ENCODE measurements around the gene TMEM178B. TPM values are rescaled to one million over a fixed set of nuclear protein-coding genes. Genes with fewer than 3 reads are reported as not detected.

TMEM178B gene
- total and polyA plus RNA-seq, 8 donors: 0.42 to 3.0 (median 2.1) TPM

- FAIRE-seq: no peak
- 55 to 56% methylated on average over 3 of the region's 3 CpGs for WGBS, 2 donors
Measured at GRCh38 chr7:141408440-141408839, 334.6 kb downstream of the TMEM178B start.

DNA sequence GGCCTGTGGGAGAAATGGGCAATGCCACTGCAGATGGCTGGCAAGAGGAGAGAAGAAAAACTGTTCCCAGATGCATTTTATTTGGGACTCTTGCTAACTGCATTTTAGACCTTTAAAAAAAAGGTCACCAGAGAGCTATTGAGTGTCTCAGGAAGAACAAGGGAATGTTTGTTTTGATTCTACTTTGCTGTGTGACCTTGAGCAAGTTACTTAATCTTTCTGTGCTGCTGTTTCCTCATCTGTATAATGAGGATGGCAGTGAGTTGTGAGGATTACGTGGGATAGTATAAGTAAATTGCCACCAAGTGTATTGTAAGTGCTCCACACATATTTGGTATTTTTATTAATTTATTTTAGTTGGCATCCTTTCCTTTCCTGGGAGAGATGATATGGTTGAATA lies 335.4 kb downstream of the TMEM178B start:
- intact Hi-C loops (cut with DNase I): no loop called here
- H3K9me3 ChIP-seq: no peaks in the 10 kb centered on the region
- no peaks in the 10 kb centered on the region for H3K4me1 ChIP-seq
- H3K27me3 ChIP-seq: no peaks in the 10 kb centered on the region
- H3K27ac ChIP-seq: no peak overlapping the region
- WGBS, 2 donors: 63 to 67% methylated on average over 1 of the region's 1 CpG
- no peak for TF ChIP-seq CTCF (IDR thresholded peaks at IDR 0.05)
- DNase-seq (no peak), ATAC-seq (no peak), FAIRE-seq (no peak)
- no peaks in the 10 kb centered on the region for H3K36me3 ChIP-seq
- no peak overlapping the region for H3K4me3 ChIP-seq

More at GRCh38 chr7:141408440-141408839, 334.6 kb downstream of the TMEM178B start:
- Histone ChIP-seq H3K27me3 (no peaks in the 10 kb centered on the region), H3K9me3 (no peaks in the 10 kb centered on the region), H3K4me1 (no peaks in the 10 kb centered on the region), H3K36me3 (no peaks in the 10 kb centered on the region), H3K27ac (no peak overlapping the region), H3K4me3 (no peak overlapping the region)
- intact Hi-C loops (cut with DNase I): no loop called here
- DNase-seq: no peak
- no peak for TF ChIP-seq CTCF (IDR thresholded peaks at IDR 0.05)
- ATAC-seq: no peak

- Histone ChIP-seq H3K36me3 (no peaks in the 10 kb centered on the region), H3K9me3 (no peaks in the 10 kb centered on the region), H3K4me3 (no peak overlapping the region), H3K27me3 (no peaks in the 10 kb centered on the region), H3K27ac (no peak overlapping the region), H3K4me1 (no peaks in the 10 kb centered on the region)
- ATAC-seq: peak in 1 of 4 donors; percentile 25
- no peak for TF ChIP-seq CTCF (IDR thresholded peaks at IDR 0.05)
- DNase-seq: no peak
- intact Hi-C loops (cut with DNase I): no loop called here
- WGBS, 2 donors: 38 to 45% methylated on average over 10 of the region's 10 CpGs
- no peak for FAIRE-seq
Measured at GRCh38 chr7:141409801-141410329, 336.0 kb downstream of the TMEM178B start.

DNA sequence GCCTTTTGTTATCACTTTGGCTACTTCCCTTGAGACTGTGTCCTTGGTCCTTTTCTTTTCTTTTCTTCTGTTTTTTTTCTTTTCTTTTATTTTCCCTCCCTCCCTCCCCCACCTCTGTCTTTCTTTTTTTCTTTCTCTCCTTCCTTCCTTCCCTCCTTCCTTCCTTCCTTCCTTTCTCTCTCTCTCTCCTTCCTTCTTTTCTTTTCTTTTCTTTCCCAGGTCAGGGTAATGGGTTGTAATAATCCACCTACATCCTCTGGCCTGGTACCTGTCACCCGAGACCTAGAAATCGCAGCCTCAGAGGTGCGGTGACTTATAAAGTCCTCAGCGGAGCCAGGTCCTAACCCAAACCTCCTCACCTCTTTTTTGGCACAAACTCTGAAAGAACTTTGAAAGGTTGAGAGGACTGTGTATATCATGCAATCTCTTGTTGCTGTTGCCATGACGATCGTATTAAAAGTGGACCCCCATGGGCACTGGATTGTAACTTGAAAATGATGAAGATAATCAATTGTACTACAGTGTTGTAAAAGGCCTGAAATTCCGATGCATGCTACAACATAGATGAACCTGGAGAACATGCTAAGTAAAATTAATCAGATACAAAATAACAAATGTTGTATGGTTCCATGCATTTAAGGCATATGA lies 336.6 kb downstream of the TMEM178B start:
- Histone ChIP-seq H3K27me3 (no peaks in the 10 kb centered on the region), H3K36me3 (no peaks in the 10 kb centered on the region), H3K9me3 (no peaks in the 10 kb centered on the region), H3K4me1 (no peaks in the 10 kb centered on the region), H3K27ac (no peak overlapping the region), H3K4me3 (no peak overlapping the region)
- TF ChIP-seq CTCF (IDR thresholded peaks at IDR 0.05): no peak
- FAIRE-seq (no peak), DNase-seq (no peak), ATAC-seq (no peak)
- intact Hi-C loops (cut with DNase I): no loop called here
- 83 to 88% methylated on average over 7 of the region's 7 CpGs for WGBS, 2 donors

GRCh38 chr7:141411133-141411532 lies 337.3 kb downstream of the TMEM178B start:
- 83 to 86% methylated on average over 4 of the region's 4 CpGs for WGBS, 2 donors
- FAIRE-seq (no peak), ATAC-seq (no peak), DNase-seq (no peak)
- no peaks in the 10 kb centered on the region for H3K9me3 ChIP-seq
- H3K4me3 ChIP-seq: no peak overlapping the region
- no peak for TF ChIP-seq CTCF (IDR thresholded peaks at IDR 0.05)
- H3K4me1 ChIP-seq: no peaks in the 10 kb centered on the region
- H3K27ac ChIP-seq: no peak overlapping the region
- H3K36me3 ChIP-seq: no peaks in the 10 kb centered on the region
- no peaks in the 10 kb centered on the region for H3K27me3 ChIP-seq
- intact Hi-C loops (cut with DNase I): no loop called here
